ENCODE results near the gene GSTM3. TPM values are rescaled to one million over a fixed set of nuclear protein-coding genes. Genes with fewer than 3 reads are reported as not detected.

GSTM3 gene
- total and polyA plus RNA-seq, 2 of the 13 experiments (the other 11 are each of a cell fraction or from before 2014, with no cell fraction given), result 127 to 142 TPM

GRCh38 chr1:109763646-109764415, 23.0 kb upstream of the GSTM3 start, which contains the start of gene EPS8L3 (continued):
- TF ChIP-seq MYPOP (CRISPR knock-in tag; IDR thresholded peaks at IDR 0.05) (no peak), CERS6 (CRISPR knock-in tag; IDR thresholded peaks at IDR 0.05) (no peak), ATAD3A (CRISPR knock-in tag; IDR thresholded peaks at IDR 0.05) (no peak), KAT7 (CRISPR knock-in tag; IDR thresholded peaks at IDR 0.05; ENCODE audit: borderline replicate concordance) (peak; percentile 85), ZC3H13 (CRISPR knock-in tag; IDR thresholded peaks at IDR 0.05) (no peak), FOSL2 (CRISPR knock-in tag; IDR thresholded peaks at IDR 0.05) (no peak; the same call in 1 of the 2 replicates), CENPT (CRISPR knock-in tag; IDR thresholded peaks at IDR 0.05; ENCODE audit: low read depth) (no peak), ZNF460 (CRISPR knock-in tag; IDR thresholded peaks at IDR 0.05; ENCODE audit: borderline replicate concordance) (no peak), ZNF296 (CRISPR knock-in tag; conservative IDR thresholded peaks at IDR 0.05) (peak; percentile 39; the same call in 1 of the 2 replicates), ZNF704 (CRISPR knock-in tag; IDR thresholded peaks at IDR 0.05; ENCODE audit: borderline replicate concordance) (0 out of 2 replicates have a peak, but pooled peaks have one; percentile 59), CREBL2 (CRISPR knock-in tag; IDR thresholded peaks at IDR 0.05; ENCODE audit: borderline replicate concordance) (no peak), SNAI1 (CRISPR knock-in tag; IDR thresholded peaks at IDR 0.05; ENCODE audit: borderline replicate concordance) (peak; percentile 66; the same call in 1 of the 2 replicates), AHDC1 (CRISPR knock-in tag; IDR thresholded peaks at IDR 0.05; ENCODE audit: borderline replicate concordance) (no peak), POLR2AphosphoS5 (IDR thresholded peaks at IDR 0.05; ENCODE audit: low read depth, low read length) (peak; percentile 94), ZNF737 (CRISPR knock-in tag; IDR thresholded peaks at IDR 0.05; ENCODE audit: borderline replicate concordance) (no peak), ASH2L (IDR thresholded peaks at IDR 0.05; ENCODE audit: insufficient read length, low read depth, low read length) (peak; percentile 34), KMT2A (CRISPR knock-in tag; IDR thresholded peaks at IDR 0.05) (no peak), E2F1 (CRISPR knock-in tag; IDR thresholded peaks at IDR 0.05) (no peak)

Measured in HepG2 (cell line).